PC-9 (cell line): ENCODE results near the gene RPS19BP1.

Experiments used
- EZH2 ChIP-seq: fragments of 200-600 bp; sonication (generic); IDR thresholded peaks from 2 replicates; pipeline ENCODE4 v1.8.0; 2017; ENCODE audit warnings: antibody characterized with exemption, low read depth
- TF ChIP-seq, protein P1 (sequence below): fragments of 200-600 bp; sonication (generic); conservative IDR thresholded peaks from 2 replicates; pipeline ENCODE4 v1.6.1; 2017; ENCODE audit warnings: mixed run types, antibody characterized with exemption, mild to moderate bottlenecking, moderate library complexity

DNA sequence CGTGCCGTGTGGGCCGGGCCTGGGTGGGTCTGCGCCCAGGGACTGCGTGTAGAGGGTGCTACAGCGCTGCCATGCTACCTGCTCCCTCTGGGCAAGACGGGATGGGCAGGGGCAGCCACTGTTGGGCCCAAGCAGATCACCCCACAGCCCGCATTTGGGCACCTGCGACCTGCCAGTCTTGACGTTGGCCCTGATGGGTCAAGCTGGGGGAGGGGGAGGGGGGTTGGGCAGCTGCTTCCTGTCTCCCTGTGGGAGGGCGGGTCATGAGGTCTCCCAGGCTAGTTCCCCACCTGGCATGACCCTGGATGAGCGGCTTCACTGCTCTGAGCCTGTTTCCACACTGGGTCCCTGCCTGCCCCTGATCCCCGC is 2.8 kb upstream of the RPS19BP1 start:
- no peak for TF ChIP-seq EZH2
- TF ChIP-seq, protein P1, sequence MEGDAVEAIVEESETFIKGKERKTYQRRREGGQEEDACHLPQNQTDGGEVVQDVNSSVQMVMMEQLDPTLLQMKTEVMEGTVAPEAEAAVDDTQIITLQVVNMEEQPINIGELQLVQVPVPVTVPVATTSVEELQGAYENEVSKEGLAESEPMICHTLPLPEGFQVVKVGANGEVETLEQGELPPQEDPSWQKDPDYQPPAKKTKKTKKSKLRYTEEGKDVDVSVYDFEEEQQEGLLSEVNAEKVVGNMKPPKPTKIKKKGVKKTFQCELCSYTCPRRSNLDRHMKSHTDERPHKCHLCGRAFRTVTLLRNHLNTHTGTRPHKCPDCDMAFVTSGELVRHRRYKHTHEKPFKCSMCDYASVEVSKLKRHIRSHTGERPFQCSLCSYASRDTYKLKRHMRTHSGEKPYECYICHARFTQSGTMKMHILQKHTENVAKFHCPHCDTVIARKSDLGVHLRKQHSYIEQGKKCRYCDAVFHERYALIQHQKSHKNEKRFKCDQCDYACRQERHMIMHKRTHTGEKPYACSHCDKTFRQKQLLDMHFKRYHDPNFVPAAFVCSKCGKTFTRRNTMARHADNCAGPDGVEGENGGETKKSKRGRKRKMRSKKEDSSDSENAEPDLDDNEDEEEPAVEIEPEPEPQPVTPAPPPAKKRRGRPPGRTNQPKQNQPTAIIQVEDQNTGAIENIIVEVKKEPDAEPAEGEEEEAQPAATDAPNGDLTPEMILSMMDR: no peak
